ENCODE data around the gene SPACA7. TPM values are rescaled to one million over a fixed set of nuclear protein-coding genes. Genes with fewer than 3 reads are reported as not detected.

The SPACA7 gene
- total RNA-seq, 1 experiment from 2014 or later, result not detected

GRCh38 chr13:112450118-112450903 lies 74.2 kb downstream of the SPACA7 start:
- Histone ChIP-seq H3K79me2 (ENCODE audit: low read length) (no peaks in the 10 kb centered on the region), H2AFZ (ENCODE audit: low read length) (no peak overlapping the region), H3K9ac (ENCODE audit: low read length) (no peak overlapping the region), H3K4me3 (ENCODE audit: low read length) (no peak overlapping the region), H3F3A (ENCODE audit: low read length, unreplicated experiment) (no peaks in the 10 kb centered on the region), H3K9me3 (ENCODE audit: low read length) (no peaks in the 10 kb centered on the region), H3K27me3 (ENCODE audit: low read length) (peaks cover 19% of the 10 kb centered on the region; the same call in 1 of the 2 replicates), H3K36me3 (ENCODE audit: low read depth, low read length) (no peaks in the 10 kb centered on the region), H3K9me2 (replicated peaks; ENCODE audit: low read length) (no peaks in the 10 kb centered on the region), H3K4me2 (ENCODE audit: low read length) (no peak overlapping the region), H3K27ac (ENCODE audit: low read length) (no peak overlapping the region), H4K20me1 (ENCODE audit: low read length) (no peaks in the 10 kb centered on the region), H3K4me1 (ENCODE audit: insufficient read depth, low read length) (no peaks in the 10 kb centered on the region)
- intact Hi-C loops (cut with micrococcal nuclease), result no loop called here
- ChIA-PET CTCF (no interaction called here), POLR2A (ENCODE audit: unreplicated experiment) (no interaction called here)
- TF ChIP-seq EZH2phosphoT487 (IDR thresholded peaks at IDR 0.05; ENCODE audit: borderline replicate concordance, low read length), result no peak
- TF ChIP-seq EZH2 (IDR thresholded peaks at IDR 0.05; ENCODE audit: low read length, unreplicated experiment), result no peak
- no peak for TF ChIP-seq CTCF (conservative IDR thresholded peaks at IDR 0.05; ENCODE audit: low read depth, low read length)
- no TSS peak for BruUV-seq (replicated peaks)
- DNase-seq (no peak), ATAC-seq (no peak)

GRCh38 chr13:112450904-112451240 lies 74.7 kb downstream of the SPACA7 start:
- ChIA-PET POLR2A (ENCODE audit: unreplicated experiment) (no interaction called here), CTCF (no interaction called here)
- ATAC-seq (no peak), DNase-seq (no peak)
- H3K79me2 ChIP-seq (ENCODE audit: low read length), result no peaks in the 10 kb centered on the region
- intact Hi-C loops (cut with micrococcal nuclease), result no loop called here
- no peak overlapping the region for H3K4me2 ChIP-seq (ENCODE audit: low read length)
- no peaks in the 10 kb centered on the region for H3F3A ChIP-seq (ENCODE audit: low read length, unreplicated experiment)
- no peak overlapping the region for H2AFZ ChIP-seq (ENCODE audit: low read length)
- no peaks in the 10 kb centered on the region for H3K4me1 ChIP-seq (ENCODE audit: insufficient read depth, low read length)
- no peak overlapping the region for H3K4me3 ChIP-seq (ENCODE audit: low read length)
- H3K27ac ChIP-seq (ENCODE audit: low read length), result no peak overlapping the region
- no TSS peak for BruUV-seq (replicated peaks)
- no peaks in the 10 kb centered on the region for H3K36me3 ChIP-seq (ENCODE audit: low read depth, low read length)
- no peaks in the 10 kb centered on the region for H4K20me1 ChIP-seq (ENCODE audit: low read length)
- H3K9me2 ChIP-seq (replicated peaks; ENCODE audit: low read length), result no peaks in the 10 kb centered on the region
- no peaks in the 10 kb centered on the region for H3K9me3 ChIP-seq (ENCODE audit: low read length)
- H3K27me3 ChIP-seq (ENCODE audit: low read length), result peaks cover 19% of the 10 kb centered on the region; the same call in 1 of the 2 replicates
- no peak for TF ChIP-seq EZH2 (IDR thresholded peaks at IDR 0.05; ENCODE audit: low read length, unreplicated experiment)
- no peak for TF ChIP-seq CTCF (conservative IDR thresholded peaks at IDR 0.05; ENCODE audit: low read depth, low read length)
- TF ChIP-seq EZH2phosphoT487 (IDR thresholded peaks at IDR 0.05; ENCODE audit: borderline replicate concordance, low read length), result no peak
- no peak overlapping the region for H3K9ac ChIP-seq (ENCODE audit: low read length)
